GM21528 (cell line): ENCODE results near the gene VPS33A.
"Not testable (repeated sequence)": the region's sequence is repeated elsewhere in the genome, so short reads cannot be mapped to it uniquely, and the experiment has no call there.

Experiments used
- ATAC-seq: cut with Tn5 transposase; IDR thresholded peaks from one replicate; pipeline ENCODE4 v1.9.1; 2021; ENCODE audit warnings: mild to moderate bottlenecking, moderate library complexity; ENCODE audit not compliant: unreplicated experiment, low FRiP score

VPS33A gene

DNA sequence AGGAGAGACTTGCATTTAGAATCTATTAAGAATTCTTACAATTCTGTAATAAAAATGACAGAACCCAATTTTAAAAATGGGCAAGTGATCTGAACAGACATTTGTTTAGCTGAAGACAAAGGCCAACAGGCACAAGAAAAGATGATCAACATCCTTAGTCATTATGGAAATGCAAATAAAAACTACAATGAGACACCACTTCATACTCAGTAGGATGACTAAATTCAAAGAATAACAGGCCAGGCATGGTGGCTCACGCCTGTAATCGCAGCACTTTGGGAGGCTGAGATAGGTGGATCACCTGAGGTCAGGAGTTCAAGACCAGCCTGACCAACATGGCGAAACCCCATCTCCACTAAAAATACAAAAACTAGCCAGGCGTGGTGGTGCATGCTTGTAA is 7.8 kb downstream of the VPS33A start:
- not testable (repeated sequence) for ATAC-seq

DNA sequence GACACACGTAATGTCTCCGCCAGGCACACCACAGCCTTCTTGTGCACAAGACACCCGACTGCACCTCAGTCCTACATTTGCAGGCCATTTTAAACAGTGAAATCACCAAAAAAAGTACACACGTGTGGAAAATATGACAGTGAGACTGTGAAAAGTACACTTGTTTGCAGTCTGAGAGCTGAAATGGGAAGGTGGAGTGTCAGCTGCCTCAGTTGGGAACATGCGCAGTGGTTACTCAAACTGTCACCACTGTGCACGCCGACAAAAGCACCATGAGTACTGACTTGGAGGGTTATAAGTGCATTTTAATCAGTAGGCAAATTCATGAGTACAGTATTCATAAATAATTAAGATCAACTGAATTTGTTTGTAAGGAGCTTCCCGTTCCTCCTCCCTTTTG is 15.8 kb downstream of the VPS33A start:
- no peak for ATAC-seq

DNA sequence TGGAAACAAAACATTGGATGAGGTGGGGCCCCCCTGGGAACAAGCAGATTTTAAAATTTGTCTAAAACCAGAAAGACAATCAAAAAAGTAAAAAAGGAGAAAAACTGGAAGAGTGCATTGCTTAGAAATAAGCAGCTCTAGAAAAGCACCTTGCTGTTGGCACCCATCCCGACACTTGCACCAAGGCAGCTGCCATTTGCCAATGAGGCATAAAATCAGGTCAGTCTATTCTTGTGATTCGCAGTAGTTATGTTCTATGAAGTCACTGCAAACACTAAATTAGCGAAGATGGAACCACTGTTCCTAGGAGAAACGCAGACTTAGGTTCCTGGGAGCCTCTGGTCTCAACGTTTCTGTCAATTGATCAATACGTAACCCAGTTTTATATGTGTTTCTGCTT is 16.2 kb downstream of the VPS33A start:
- ATAC-seq, result no peak

DNA sequence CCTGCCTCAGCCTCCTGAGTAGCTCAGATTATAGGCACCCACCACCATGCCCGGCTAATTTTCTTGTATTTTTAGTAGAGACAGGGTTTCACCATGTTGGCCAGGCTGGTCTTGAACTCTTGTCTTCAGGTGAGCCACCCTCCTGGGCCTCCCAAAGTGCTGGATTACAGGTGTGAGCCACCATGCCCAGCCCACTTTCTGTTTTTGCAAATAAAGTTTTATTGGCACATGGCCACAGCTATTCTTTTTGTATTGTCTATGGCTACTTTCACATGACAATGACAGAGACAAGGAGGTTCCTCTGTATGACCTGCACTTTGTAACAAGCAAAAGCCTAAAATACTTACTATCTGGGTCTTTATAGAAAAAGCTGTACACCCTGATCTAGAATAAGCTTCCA is 20.7 kb downstream of the VPS33A start:
- ATAC-seq, result no peak

DNA sequence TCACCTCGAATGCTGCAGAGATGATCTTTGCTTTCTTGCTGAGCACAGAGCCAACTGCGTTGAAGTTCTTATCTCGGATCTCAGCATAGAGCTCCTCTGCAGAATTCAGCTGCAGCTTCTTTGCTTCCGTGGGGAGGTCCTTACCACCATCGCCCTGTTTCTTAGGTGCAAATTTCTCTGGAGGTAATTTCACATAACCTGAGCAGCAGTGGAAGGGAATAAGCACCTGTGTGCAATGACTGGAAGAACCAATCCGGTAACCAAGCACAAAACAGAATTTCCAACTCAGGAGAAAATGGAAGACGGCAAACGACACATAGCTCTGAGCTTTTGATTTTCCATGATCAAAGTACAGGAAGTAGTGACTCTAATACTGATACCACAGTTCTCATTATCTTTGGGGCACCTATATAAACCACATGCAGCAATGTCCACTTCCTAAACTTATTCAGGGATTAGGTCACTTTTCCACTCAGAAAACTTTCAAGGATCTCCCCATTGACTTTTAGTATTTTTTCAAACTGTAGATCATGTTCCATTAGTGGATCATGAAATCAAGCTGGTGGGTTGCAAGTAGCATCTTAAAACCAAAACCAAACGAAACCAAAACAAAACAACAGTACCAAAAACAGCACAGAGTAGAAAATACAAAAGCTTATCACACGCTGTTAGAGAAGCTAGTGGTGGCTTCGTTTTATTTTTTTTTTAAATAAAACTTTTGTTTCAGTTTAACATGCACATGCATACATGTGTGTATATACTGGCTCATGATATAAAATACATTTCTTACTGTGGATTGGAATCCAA is 21.5 kb downstream of the VPS33A start:
- no peak for ATAC-seq

DNA sequence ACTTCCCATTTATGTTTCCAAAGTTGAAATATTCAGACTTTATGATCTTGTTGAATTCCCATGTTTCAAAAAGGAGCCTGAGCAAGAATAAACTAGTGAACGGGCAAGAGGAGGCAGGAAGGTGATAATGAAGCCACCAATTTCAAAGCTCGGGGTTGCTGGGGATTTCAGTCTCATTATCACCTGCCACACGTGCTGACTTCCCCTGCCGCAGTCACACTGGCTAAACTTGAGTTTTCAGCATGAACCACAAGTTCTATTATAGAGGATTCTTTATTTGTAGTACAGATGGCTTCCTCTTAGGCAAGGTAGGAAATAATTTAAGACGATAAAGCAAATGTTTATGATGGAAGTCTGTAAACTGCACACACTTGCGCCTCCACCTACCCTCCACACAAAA is 22.3 kb downstream of the VPS33A start:
- ATAC-seq, result no peak

DNA sequence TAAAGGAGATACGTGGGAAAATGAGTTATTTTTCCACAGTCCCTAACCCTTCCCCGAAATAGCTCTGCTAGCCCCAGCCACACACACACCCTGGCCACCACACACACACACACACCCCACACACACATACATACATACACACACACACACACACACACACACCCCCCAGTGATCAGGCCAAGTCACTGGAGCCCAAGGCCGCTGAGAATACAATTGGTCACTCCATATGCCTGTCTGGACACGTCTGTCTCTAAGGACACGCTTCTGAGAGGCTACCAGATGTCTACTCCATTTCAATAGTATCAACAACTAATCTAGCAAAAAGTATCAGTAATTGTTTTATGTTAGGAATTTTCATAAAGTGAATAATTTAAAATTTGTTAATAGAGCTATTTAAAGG is 27.4 kb downstream of the VPS33A start:
- no peak for ATAC-seq

DNA sequence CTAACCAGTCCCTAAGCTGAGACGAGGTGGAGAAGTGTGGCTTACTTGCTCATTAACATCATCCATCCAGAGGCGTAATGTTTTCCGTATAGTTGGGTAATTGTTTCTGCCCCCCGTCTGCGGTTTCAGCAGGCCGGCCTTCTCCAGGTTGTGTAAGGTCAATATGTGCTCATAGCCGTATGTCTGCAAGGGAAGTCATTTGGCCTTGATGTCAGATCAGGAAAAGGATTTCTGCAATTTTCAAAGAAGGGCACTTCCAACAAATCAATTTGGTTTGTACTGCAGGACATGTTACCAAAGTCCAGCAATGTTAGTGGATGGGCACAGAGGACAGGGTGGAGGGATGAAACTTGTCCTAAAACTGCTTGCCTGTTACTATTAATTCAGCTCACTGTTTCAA is 30.6 kb downstream of the VPS33A start:
- no peak for ATAC-seq

DNA sequence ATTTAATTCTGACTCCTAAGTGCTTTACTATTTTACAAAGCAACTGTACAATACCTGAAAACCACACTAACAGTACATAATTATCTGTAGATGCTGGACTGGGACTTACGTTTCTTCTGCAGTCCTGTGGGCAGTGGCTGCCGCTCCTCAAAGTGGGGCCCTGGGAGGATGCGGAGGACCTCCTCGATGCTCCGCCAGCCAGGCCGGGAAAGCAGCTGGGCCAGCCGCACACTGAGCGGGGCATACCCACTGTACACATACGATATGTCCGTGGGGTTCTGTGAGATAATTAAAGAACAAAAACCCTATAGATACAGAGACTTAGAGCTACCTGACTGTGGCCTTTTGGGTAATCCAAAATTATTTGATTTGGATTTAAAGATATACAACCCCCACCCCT is 33.6 kb downstream of the VPS33A start:
- no peak for ATAC-seq

DNA sequence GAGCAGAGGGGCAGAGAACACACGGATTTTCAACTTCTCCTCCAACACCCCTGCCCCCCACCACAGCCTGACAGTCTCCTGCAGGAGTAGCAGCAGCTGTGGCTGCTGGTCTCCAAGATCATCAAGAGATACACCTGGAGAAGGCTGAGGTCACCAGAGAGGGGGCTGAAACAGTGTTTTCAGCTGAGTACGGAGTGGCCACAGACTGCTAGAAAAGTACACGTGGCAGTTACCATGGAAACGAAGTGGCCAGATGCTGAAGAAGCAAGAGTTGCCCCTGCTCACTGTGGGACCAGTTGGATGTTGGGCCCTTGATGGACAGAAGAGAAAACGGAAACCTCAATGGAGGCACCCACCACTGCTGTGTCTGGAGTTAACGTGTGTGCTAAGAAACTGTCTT is 35.5 kb downstream of the VPS33A start:
- no peak for ATAC-seq

DNA sequence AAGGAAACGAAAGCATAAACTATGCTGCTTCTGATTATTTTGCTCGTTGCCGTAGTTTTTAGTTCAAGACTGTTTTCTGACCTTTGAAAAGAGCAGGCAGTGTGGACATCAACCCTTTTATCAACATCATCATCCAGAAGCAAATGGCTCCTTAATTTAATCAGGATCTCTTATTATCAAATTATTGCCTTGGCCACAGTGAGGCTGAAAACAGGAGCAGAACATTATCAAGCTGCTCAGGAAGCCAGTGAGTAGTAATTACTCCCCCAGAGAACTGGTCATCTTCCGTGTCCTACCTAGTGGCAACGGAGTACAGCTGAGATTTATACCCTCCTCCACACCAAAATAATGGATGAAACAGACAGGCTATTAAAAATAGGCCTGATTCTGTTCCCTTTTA is 38.2 kb downstream of the VPS33A start:
- ATAC-seq, result no peak

DNA sequence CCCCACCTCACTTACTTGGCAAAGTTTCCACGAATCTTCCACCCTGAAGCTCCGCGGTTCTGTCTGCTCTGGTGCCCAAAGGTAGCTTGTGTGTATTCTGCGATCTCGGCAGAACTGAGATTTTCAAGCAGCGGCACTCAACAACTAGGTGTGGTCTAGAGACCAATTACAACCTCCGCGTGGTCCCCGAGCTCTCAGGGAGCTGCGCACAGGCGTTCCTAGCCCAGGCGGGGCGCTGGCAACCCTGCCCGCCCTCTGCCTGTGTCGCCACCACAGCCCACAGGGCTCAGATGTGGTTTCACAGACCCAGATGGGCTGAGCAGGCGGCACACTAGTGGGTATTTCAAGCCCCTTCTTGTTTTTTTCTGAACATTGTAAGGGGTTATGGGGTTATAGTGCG is 39.0 kb downstream of the VPS33A start:
- ATAC-seq, result no peak

DNA sequence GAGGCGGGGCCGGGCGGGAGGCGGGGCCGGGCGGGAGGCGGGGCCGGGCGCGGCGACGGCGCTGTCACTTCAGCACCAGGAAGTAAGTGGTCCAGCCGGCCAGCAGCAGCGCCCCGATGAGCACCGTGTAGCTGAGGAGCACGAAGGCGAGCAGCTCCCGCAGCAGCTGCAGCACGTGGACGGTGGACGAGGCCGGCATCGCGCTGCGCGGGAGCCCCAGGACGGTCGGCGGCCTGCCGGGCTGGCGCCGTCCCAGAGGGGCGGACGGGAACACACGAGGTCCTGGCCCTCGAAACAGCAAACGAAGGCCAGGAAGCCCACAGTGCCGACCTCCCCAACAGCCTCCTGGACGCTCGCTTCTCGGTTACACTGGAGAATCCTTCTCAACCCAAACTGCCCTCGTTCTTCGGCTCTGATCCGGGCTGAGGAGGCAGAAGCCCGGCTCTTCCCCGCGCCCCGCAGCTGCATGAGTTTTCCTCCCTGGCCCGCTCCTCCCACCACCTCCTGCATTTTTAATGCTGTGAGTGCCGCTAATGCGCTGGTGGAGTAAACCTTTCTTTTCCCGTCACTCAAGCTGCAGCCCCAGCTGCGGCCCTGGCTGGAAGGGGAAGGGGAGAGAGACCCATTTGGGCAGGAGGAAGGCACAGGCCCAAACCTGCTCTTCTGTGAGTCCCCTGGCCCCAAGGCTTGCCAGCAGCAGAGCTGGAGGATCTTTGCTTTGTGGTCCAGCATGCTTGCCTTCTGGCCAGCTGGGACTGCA is 39.7 kb downstream of the VPS33A start:
- ATAC-seq, result no peak

DNA sequence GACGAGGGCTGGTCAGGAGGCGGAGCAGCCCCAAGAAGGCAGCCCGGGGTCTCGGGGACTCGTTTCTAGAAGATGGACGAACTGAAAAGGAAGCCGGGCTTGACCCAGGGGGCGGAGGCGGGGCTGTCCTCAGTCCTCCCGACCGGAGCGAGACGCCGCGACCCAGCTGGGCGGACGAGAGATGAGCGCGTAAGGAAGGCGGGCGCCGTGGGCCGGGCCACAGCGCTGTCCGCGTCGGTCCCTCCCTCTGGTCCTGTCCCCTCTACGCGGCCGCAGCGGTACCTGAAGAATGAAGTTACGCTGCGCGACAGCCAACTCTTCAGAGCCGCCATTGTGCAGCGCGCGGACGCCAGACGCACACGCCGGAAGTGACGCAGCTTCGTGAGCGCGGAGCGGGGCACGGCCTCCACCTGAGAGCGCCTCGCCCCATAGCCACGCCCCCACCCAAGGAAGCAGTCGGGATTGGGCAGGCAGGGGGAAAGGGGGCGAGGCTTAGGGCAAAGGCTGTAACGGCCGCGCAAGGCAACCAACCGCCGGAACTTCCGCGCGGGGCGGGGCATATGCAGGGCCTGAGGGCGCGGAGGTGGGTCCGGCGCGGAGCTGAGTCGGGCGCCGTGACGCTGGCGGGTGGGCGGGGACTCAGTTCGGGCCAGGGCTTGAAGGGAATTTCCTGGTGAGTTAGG is 40.5 kb downstream of the VPS33A start, which contains the start of gene DIABLO:
Gene DIABLO (minus strand): TSS at position 370 of the 683 bp plus-strand sequence. CDS start 38 bp downstream, at position 332.
- ATAC-seq, result peak; percentile 91

DNA sequence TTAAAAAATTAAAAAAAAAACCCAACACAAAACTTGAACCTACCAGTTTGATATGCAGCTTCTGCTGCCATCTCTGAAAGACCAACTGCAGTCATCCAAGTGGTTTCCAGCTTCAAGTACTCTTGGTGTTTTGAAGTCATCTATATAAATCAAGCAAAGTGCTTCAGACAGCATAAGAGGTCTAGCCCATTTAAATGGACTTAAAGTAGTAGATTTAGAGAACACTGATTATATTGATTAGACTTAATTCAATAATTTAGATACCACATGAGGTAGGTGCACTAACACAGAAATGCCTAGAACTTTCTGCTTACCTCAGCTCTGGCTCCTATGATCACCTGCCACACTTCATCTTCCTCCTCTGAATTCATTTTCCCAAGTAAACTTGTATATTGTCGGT is 49.8 kb downstream of the VPS33A start:
- no peak for ATAC-seq

DNA sequence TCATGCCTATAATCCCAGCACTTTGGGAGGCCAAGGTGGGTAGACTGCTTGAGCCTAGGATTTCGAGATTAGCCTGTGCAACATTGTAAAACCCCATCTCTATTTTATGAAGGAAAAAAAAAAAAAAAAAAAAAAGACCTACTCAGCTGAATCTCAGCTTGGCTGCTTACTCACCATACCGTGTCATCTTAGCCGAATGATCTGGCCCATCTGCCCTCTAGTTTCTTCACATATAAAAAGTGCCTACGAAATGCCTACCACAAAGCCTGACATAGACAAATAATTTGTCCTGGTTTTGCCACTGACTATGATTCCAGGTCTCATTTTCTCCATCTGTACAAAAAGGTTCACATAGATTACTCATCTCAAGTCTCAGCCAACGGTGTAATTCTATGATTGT is 50.5 kb downstream of the VPS33A start:
- no peak for ATAC-seq

DNA sequence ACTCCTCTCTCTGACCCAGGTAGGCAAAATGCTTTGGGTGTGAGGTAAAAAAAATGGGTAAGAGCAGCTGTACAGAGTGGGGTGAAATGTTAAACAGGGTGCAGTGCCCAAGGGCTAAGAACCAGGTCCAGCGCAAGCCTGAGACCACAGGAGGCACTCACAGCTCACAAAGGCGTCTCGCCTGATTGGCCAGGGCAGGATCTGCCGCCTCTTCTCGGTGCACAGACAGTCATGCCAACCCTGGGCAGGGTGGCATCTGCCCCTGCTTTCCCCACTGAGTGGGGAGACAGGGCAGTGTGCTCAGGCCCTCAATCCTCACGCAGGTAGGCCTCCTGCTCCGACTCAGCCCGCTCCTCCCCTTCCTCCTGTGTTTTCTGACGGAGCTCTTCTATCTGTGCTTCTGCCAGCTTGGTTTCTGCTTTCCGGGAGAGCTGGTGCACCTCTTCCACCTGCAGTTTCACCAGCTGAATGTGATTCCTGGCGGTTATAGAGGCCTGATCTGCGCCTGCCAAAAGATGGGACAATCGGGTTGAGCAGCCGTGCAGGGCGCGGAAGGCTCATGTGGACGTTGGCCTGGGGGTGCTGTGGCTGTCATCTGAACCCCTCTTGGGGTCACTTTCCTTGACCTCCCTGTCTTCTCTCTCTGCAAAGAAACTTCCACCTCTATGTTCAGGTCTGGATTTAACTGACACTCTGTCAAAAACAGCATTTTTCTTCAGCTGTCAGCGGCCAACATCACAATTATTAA is 58.0 kb downstream of the VPS33A start:
- ATAC-seq, result no peak

DNA sequence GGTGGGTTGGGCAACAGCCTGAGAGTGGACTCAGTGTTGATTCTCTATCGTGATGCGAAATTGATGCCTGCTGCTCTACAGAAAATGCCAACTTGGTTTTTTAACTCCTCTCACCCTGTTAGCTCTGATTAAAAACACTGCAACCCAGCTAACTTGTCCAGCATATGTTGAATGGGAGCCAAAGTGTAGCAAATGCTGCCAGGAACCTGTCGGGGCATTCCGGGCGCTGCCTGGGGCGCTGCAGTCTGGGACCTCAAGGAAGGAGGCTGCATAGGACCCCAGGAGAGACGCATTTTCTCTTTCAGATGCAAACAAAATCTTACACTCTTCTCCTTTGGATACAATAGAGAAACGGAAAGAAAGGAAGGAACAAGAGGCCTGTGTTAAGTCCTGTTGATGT is 58.9 kb downstream of the VPS33A start:
- no peak for ATAC-seq

DNA sequence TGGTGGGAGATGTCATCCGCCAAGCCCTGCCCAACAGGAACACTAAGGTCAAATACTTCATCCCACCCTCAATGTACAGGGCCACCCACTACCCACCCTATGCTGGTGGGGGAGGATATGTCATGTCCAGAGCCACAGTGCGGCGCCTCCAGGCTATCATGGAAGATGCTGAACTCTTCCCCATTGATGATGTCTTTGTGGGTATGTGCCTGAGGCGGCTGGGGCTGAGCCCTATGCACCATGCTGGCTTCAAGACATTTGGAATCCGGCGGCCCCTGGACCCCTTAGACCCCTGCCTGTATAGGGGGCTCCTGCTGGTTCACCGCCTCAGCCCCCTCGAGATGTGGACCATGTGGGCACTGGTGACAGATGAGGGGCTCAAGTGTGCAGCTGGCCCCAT is 59.3 kb downstream of the VPS33A start:
- ATAC-seq, result no peak

DNA sequence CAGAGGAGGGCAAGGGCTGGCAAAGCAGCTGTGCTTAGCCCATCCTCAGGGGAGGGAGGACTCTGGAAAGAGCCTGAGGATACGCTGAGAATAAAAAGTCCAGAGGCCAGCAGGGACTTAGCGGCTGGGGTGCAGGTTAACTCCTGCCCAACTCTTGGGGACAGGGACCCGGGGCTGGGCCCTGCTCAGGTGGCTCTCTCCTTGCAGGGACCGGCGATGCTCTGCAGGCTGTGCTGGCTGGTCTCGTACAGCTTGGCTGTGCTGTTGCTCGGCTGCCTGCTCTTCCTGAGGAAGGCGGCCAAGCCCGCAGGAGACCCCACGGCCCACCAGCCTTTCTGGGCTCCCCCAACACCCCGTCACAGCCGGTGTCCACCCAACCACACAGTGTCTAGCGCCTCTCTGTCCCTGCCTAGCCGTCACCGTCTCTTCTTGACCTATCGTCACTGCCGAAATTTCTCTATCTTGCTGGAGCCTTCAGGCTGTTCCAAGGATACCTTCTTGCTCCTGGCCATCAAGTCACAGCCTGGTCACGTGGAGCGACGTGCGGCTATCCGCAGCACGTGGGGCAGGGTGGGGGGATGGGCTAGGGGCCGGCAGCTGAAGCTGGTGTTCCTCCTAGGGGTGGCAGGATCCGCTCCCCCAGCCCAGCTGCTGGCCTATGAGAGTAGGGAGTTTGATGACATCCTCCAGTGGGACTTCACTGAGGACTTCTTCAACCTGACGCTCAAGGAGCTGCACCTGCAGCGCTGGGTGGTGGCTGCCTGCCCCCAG is 60.0 kb downstream of the VPS33A start:
- no peak for ATAC-seq
